ENCODE data around the gene KRTAP2-1.

DNA sequence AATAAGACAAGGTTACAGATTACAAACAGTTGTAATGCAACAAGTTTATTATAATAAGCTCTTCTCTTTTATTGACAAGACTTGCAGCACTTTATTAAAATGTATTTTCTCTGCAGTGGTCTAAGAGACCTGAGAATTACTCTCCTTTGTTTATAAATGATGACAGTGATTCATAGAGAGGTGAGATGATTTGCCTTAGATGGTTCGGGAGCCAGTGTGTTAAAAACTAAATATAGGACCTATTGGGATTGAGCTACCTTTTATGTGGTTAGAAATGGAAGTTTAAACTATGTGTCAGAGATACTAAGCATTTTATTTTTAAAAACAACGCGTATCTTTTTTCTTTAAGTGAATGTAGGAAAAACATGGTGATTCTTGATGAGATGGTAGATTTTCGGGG is 50.3 kb downstream of the KRTAP2-1 start:
- TF ChIP-seq CTCF (conservative IDR thresholded peaks at IDR 0.05; ENCODE audit: low read depth, low read length) (no peak), EZH2 (IDR thresholded peaks at IDR 0.05; ENCODE audit: borderline replicate concordance, low read depth, low read length, poor library complexity, severe bottlenecking) (no peak)

Measured in A673 (cell line).